GM21786 (cell line): ENCODE data around the gene DGKG.

Experiments used
- ATAC-seq: cut with Tn5 transposase; IDR thresholded peaks from one replicate; pipeline ENCODE4 v1.9.1; 2021; ENCODE audit not compliant: unreplicated experiment

Gene DGKG

GRCh38 chr3:186247821-186248814, 113.9 kb downstream of the DGKG start:
- no peak for ATAC-seq

GRCh38 chr3:186246941-186247340, 115.1 kb downstream of the DGKG start:
- ATAC-seq: no peak

GRCh38 chr3:186244016-186244415, 118.0 kb downstream of the DGKG start:
- ATAC-seq: no peak

- ATAC-seq: peak; percentile 86
Measured at GRCh38 chr3:186241910-186242821, 119.9 kb downstream of the DGKG start.

- no peak for ATAC-seq
Measured at GRCh38 chr3:186239321-186239720, 122.7 kb downstream of the DGKG start.

GRCh38 chr3:186237915-186238314, 124.1 kb downstream of the DGKG start:
- no peak for ATAC-seq

GRCh38 chr3:186236357-186237020, 125.5 kb downstream of the DGKG start:
- no peak for ATAC-seq

- peak; percentile 92 for ATAC-seq
Measured at GRCh38 chr3:186235554-186235953, 126.5 kb downstream of the DGKG start.

- no peak for ATAC-seq
Measured at GRCh38 chr3:186234152-186234551, 127.9 kb downstream of the DGKG start.

GRCh38 chr3:186226482-186226881, 135.6 kb downstream of the DGKG start:
- no peak for ATAC-seq

- peak; percentile 63 for ATAC-seq
Measured at GRCh38 chr3:186225603-186226002, 136.4 kb downstream of the DGKG start.

GRCh38 chr3:186224041-186224610, 137.9 kb downstream of the DGKG start:
- ATAC-seq: no peak

GRCh38 chr3:186223476-186223875, 138.6 kb downstream of the DGKG start:
- ATAC-seq: no peak

- no peak for ATAC-seq
Measured at GRCh38 chr3:186221760-186222378, 140.2 kb downstream of the DGKG start.

GRCh38 chr3:186220911-186221645, 141.0 kb downstream of the DGKG start:
- ATAC-seq: no peak

- no peak for ATAC-seq
Measured at GRCh38 chr3:186220365-186220764, 141.7 kb downstream of the DGKG start.

- ATAC-seq: no peak
Measured at GRCh38 chr3:186219211-186219638, 142.8 kb downstream of the DGKG start.

- no peak for ATAC-seq
Measured at GRCh38 chr3:186218421-186218820, 143.6 kb downstream of the DGKG start.

- peak; percentile 96 for ATAC-seq
Measured at GRCh38 chr3:186217820-186218164, 144.2 kb downstream of the DGKG start.
